GM12878 (cell line): ENCODE measurements around the gene SORCS2. TPM values are rescaled to one million over a fixed set of nuclear protein-coding genes. Genes with fewer than 3 reads are reported as not detected.

Source experiments
- ATAC-seq: fragments of 200-7000 bp; cut with Tn5 transposase; 3 replicates; pipeline ENCODE4 v1.9.1; 2020; ENCODE audit warnings: mild to moderate bottlenecking, moderate library complexity
- BruUV-seq: library from RNA; stranded (reverse); fragments of 400-500 nt; replicated peaks from 2 replicates; lab custom pipeline; 2021; lab: Mats Ljungman, UMichigan
- CTCF ChIA-PET: fragments of 300-600 bp; sonication (Branson Sonifier 250); formaldehyde crosslinking; extraction: SDS; loops from one replicate; lab custom pipeline; 2021; ENCODE audit warnings: inconsistent platforms; lab: Yijun Ruan, JAX
- POLR2A ChIA-PET: fragments of 350-600 bp; formaldehyde crosslinking; extraction: SDS; loops from one replicate; lab custom pipeline; 2021; ENCODE audit warnings: inconsistent platforms; lab: Charles Lee
- RAD21 ChIA-PET: fragments of 300-600 bp; sonication (Branson Sonifier 250); formaldehyde crosslinking; loops from one replicate; lab custom pipeline; 2023; ENCODE audit warnings: antibody characterized with exemption; ENCODE audit not compliant: unreplicated experiment; lab: Charles Lee
- SMC1A ChIA-PET: fragments of 300-600 bp; sonication (Branson Sonifier 250); formaldehyde crosslinking; loops from one replicate; lab custom pipeline; 2023; ENCODE audit not compliant: unreplicated experiment, uncharacterized antibody; lab: Charles Lee
- DNase-seq: peaks from one replicate; pipeline ENCODE4 v3.0.0-alpha.2; 2011; ENCODE audit warnings: low read depth, low spot score
- FAIRE-seq: peaks from 3 replicates; lab custom pipeline; 2011; peaks lifted over from hg19 to GRCh38; lab: Jason Lieb, UNC
- H2AFZ ChIP-seq: 2 replicates; pipeline ENCODE4 v1.6.0; 2011; ENCODE audit warnings: low read depth, low read length, control low read depth; ENCODE audit not compliant: control insufficient read depth
- H3K27ac ChIP-seq: 2 replicates; pipeline ENCODE4 v1.5.1; 2011; ENCODE audit warnings: control low read depth; ENCODE audit not compliant: control insufficient read depth, insufficient read depth
- H3K27me3 ChIP-seq, 2 experiments: replicated peaks in 1 of 2; 2 replicates each; pipeline versions ENCODE4 v1.6.0 to v1.6.1; 2011; ENCODE audit warnings: low read length in 1 of 2; ENCODE audit not compliant: control insufficient read depth in 2 of 2, insufficient read depth in 2 of 2
- H3K36me3 ChIP-seq, 2 experiments: 2 replicates each; pipeline ENCODE4 v1.5.1; 2011; ENCODE audit warnings: low read length in 1 of 2; ENCODE audit not compliant: control insufficient read depth in 2 of 2, insufficient read depth in 2 of 2
- H3K4me1 ChIP-seq: 2 replicates; pipeline ENCODE4 v1.6.1; 2011; ENCODE audit warnings: mild to moderate bottlenecking, low read length, moderate library complexity, mixed read lengths; ENCODE audit not compliant: control insufficient read depth, insufficient read depth
- H3K4me2 ChIP-seq: 2 replicates; pipeline ENCODE4 v1.6.0; 2011; ENCODE audit warnings: control low read depth; ENCODE audit not compliant: control insufficient read depth, insufficient read depth
- H3K4me3 ChIP-seq: fragments of 200-600 bp; sonication (generic); 2 replicates; pipeline ENCODE4 v1.5.1; 2016
- H3K79me2 ChIP-seq: 2 replicates; pipeline ENCODE4 v1.6.0; 2011; ENCODE audit warnings: low read length; ENCODE audit not compliant: control insufficient read depth, insufficient read depth
- H3K9ac ChIP-seq: 2 replicates; pipeline ENCODE4 v1.8.0; 2011; ENCODE audit warnings: low read length, control low read depth, mixed read lengths; ENCODE audit not compliant: control insufficient read depth, insufficient read depth
- H3K9me3 ChIP-seq: replicated peaks from 3 replicates; pipeline ENCODE4 v1.5.1; 2011; ENCODE audit warnings: mild to moderate bottlenecking, low read length; ENCODE audit not compliant: control insufficient read depth, insufficient read depth
- H4K20me1 ChIP-seq: 2 replicates; pipeline ENCODE4 v1.6.0; 2011; ENCODE audit not compliant: control insufficient read depth, insufficient read depth
- CBX3 ChIP-seq: fragments of 200-600 bp; sonication (generic); IDR thresholded peaks from 2 replicates; pipeline ENCODE4 v1.6.1; 2016; ENCODE audit warnings: low read depth, borderline replicate concordance
- CBX5 ChIP-seq: sonication (generic); IDR thresholded peaks from 2 replicates; pipeline ENCODE4 v1.6.1; 2016; ENCODE audit warnings: low read depth, moderate library complexity, mild to moderate bottlenecking, inconsistent platforms
- PBX3 ChIP-seq: IDR thresholded peaks from 2 replicates; pipeline ENCODE4 v1.6.1; 2011; ENCODE audit warnings: mild to moderate bottlenecking, low read depth, low read length, moderate library complexity; ENCODE audit not compliant: insufficient replicate concordance
- PRDM15 ChIP-seq: fragments of 450-650 bp; formaldehyde crosslinking; IDR thresholded peaks from 2 replicates; pipeline ENCODE4 v1.4.0; 2020; ENCODE audit warnings: mild to moderate bottlenecking, moderate library complexity
- RB1 ChIP-seq: fragments of 450-650 bp; formaldehyde crosslinking; IDR thresholded peaks from 2 replicates; pipeline ENCODE4 v1.6.1; 2017; ENCODE audit warnings: mild to moderate bottlenecking, borderline replicate concordance
- RELA ChIP-seq: fragments of 450-650 bp; IDR thresholded peaks from 2 replicates; pipeline ENCODE4 v1.8.0; 2014; ENCODE audit warnings: borderline replicate concordance; ENCODE audit not compliant: partially characterized antibody
- SMC3 ChIP-seq: IDR thresholded peaks from 2 replicates; pipeline ENCODE4 v1.6.1; 2011; ENCODE audit warnings: low read length, improper control_type of control experiment, borderline replicate concordance
- SREBF1 ChIP-seq: IDR thresholded peaks from 2 replicates; pipeline ENCODE4 v1.6.1; 2012; ENCODE audit warnings: mild to moderate bottlenecking, low read length
- STAT3 ChIP-seq: IDR thresholded peaks from 2 replicates; pipeline ENCODE4 v1.6.1; 2011; ENCODE audit warnings: low read depth, low read length, improper control_type of control experiment
- TAF1 ChIP-seq: IDR thresholded peaks from 2 replicates; pipeline ENCODE4 v1.6.1; 2011; ENCODE audit warnings: mild to moderate bottlenecking, low read depth, low read length, borderline replicate concordance
- WRNIP1 ChIP-seq: IDR thresholded peaks from 2 replicates; pipeline ENCODE4 v1.6.1; 2011; ENCODE audit warnings: low read depth, low read length, improper control_type of control experiment, borderline replicate concordance
- WGBS: methylation state at CpG from one replicate; pipeline ENCODE4 v1.1.6; 2016; ENCODE audit warnings: low lambda C conversion rate; ENCODE audit not compliant: insufficient replicate concordance, insufficient coverage; ENCODE audit errors: missing lambda C conversion rate; 5-methylcytosine and 5-hydroxymethylcytosine counted together
- in situ Hi-C: fragments of 300-500 bp; cut with MboI; formaldehyde crosslinking; loops from 9 replicates; pipeline ENCODE4 v1.14.3; 2018; ENCODE audit warnings: mixed read lengths
- intact Hi-C: fragments of 100-400 bp; cut with micrococcal nuclease; formaldehyde crosslinking; loops from one replicate; pipeline ENCODE4 v1.14.2; 2022; ENCODE audit not compliant: unreplicated experiment
- polyA plus RNA-seq, 11 experiments: library from polyadenylated mRNA; depleted of rRNA in 4 of 11; unstranded in 6 of 11; stranded (reverse) in 5 of 11; fragments of >200 nt; fragmentation: Nextera tagmentation in 4 of 11; fragmentation: Illumina TruSeq in 1 of 11; extraction: Ambion mirVana in 4 of 11; extraction: Trizol in 1 of 11; gene quantifications; 1 replicate in 1 of 11; 2 replicates in 10 of 11; pipeline versions ENCODE4 v1.2.1 to v1.2.3, GENCODE V29; 2011 to 2016; ENCODE audit warnings: inconsistent platforms in 2 of 11, missing spikeins in 2 of 11, low read depth in 1 of 11
- total RNA-seq, 4 experiments: library from RNA; depleted of rRNA in 3 of 4; stranded (reverse); fragments of >200 nt in 3 of 4; fragmentation: Illumina TruSeq in 1 of 4; extraction: Trizol in 1 of 4; gene quantifications; 2 replicates each; pipeline versions ENCODE4 v1.2.1 to v1.2.3, GENCODE V29; 2013 to 2021
- TF ChIP-seq, protein P1 (sequence below): fragments of 450-650 bp; IDR thresholded peaks from 2 replicates; pipeline ENCODE4 v1.6.1; 2017; ENCODE audit warnings: mild to moderate bottlenecking, low read depth, inconsistent platforms; ENCODE audit not compliant: poor library complexity, severe bottlenecking

SORCS2 gene
- total and polyA plus RNA-seq, 10 of the 15 experiments (the other 5 are each of a cell fraction or from before 2014, with no cell fraction given): 0.01 to 0.15 (median 0.05) TPM; not detected in 5

DNA sequence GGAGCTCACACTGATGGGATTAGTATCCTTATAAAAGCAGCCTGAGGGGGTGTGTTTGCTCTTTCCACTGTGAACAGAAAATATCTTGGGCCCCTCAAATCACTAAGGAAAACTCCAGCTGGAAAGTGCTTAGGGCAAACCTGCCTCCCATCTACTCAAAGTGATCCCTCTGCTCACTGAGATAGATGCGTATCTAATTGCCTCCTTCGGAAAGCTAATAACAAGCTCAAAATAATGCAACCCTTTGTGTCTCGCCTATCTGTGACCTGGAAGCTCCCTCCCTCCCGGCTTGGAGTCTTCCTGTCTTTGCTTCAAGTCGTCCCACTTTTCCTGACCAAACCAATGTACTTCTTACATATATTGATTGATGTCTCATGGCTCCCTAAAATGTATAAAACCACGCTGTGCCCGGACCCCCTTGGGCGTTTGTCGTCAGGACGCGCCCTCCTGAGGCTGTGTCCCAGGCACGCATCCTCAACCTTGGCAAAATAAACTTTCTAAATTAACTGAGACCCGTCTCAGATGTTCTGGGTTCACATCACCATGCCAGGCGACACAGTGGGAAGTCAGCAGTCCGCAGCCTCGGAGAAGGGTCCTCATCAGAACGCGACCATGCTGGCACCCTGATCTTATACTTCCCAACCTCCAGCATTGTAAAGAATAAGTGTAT is 34.1 kb upstream of the SORCS2 start:
- Histone ChIP-seq H3K36me3 (no peaks in the 10 kb centered on the region), H3K4me1 (no peaks in the 10 kb centered on the region), H3K9me3 (no peaks in the 10 kb centered on the region), H3K27me3 (peaks cover 3 to 10% of the 10 kb centered on the region in 2 experiments; a peak in 3 of 4 replicates), H3K27ac (no peak overlapping the region), H3K79me2 (no peaks in the 10 kb centered on the region), H3K9ac (no peak overlapping the region), H2AFZ (no peak overlapping the region), H3K4me2 (no peak overlapping the region), H4K20me1 (no peaks in the 10 kb centered on the region), H3K4me3 (no peak overlapping the region)
- in situ Hi-C loops (no loop called here), intact Hi-C loops (no loop called here)
- TF ChIP-seq WRNIP1 (no peak), SMC3 (no peak), RELA (no peak), PBX3 (no peak), STAT3 (no peak), PRDM15 (CRISPR knock-in tag) (no peak), CBX5 (no peak), CBX3 (no peak), RB1 (no peak), TAF1 (no peak), SREBF1 (no peak)
- TF ChIP-seq, protein P1, sequence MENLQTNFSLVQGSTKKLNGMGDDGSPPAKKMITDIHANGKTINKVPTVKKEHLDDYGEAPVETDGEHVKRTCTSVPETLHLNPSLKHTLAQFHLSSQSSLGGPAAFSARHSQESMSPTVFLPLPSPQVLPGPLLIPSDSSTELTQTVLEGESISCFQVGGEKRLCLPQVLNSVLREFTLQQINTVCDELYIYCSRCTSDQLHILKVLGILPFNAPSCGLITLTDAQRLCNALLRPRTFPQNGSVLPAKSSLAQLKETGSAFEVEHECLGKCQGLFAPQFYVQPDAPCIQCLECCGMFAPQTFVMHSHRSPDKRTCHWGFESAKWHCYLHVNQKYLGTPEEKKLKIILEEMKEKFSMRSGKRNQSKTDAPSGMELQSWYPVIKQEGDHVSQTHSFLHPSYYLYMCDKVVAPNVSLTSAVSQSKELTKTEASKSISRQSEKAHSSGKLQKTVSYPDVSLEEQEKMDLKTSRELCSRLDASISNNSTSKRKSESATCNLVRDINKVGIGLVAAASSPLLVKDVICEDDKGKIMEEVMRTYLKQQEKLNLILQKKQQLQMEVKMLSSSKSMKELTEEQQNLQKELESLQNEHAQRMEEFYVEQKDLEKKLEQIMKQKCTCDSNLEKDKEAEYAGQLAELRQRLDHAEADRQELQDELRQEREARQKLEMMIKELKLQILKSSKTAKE: no peak
- ATAC-seq: no peak
- CTCF ChIA-PET: no interaction called here
- DNase-seq: no peak
- FAIRE-seq: no peak
- BruUV-seq: no TSS peak
- 51% methylated on average over 18 of the region's 18 CpGs for WGBS
- RAD21 ChIA-PET: no interaction called here
- SMC1A ChIA-PET: no interaction called here
- POLR2A ChIA-PET: no interaction called here
